Epithelial cell of esophagus (primary cell): Measurements from ENCODE around the gene TINAGL1.

ENCODE experiments used
- DNase-seq: peaks from one replicate; pipeline ENCODE4 v3.0.0; 2010; ENCODE audit warnings: low read depth
- H3K4me3 ChIP-seq: 2 replicates; pipeline ENCODE4 v1.5.1; 2011; ENCODE audit warnings: mild to moderate bottlenecking, low read length, control low read depth
- TF ChIP-seq, protein P1 (sequence below): IDR thresholded peaks from 2 replicates; pipeline ENCODE4 v1.5.1; 2011; ENCODE audit warnings: low read depth, mild to moderate bottlenecking, low read length, control low read depth, inconsistent platforms; ENCODE audit not compliant: insufficient read depth; ENCODE audit errors: missing control alignments

TINAGL1 gene

DNA sequence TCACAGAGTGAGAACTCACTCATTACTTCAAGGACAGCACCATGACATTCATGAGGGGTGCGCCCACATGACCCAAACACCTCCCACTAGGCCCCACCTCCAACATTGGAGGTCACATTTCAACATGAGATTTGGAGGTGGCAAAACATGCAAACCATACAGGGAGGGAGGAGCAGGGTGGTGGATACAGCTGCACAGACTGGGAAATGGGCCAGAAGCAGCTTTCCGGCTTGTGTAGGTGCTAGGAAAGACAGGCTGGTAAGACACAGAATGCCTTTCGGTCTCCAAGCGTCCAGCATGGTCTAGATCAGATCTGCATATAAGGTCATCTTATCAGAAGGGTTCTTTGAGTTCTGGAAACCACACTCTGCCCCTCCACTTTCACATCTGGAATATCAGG lies 35.1 kb upstream of the TINAGL1 start:
- no peak overlapping the region for H3K4me3 ChIP-seq
- TF ChIP-seq, protein P1, sequence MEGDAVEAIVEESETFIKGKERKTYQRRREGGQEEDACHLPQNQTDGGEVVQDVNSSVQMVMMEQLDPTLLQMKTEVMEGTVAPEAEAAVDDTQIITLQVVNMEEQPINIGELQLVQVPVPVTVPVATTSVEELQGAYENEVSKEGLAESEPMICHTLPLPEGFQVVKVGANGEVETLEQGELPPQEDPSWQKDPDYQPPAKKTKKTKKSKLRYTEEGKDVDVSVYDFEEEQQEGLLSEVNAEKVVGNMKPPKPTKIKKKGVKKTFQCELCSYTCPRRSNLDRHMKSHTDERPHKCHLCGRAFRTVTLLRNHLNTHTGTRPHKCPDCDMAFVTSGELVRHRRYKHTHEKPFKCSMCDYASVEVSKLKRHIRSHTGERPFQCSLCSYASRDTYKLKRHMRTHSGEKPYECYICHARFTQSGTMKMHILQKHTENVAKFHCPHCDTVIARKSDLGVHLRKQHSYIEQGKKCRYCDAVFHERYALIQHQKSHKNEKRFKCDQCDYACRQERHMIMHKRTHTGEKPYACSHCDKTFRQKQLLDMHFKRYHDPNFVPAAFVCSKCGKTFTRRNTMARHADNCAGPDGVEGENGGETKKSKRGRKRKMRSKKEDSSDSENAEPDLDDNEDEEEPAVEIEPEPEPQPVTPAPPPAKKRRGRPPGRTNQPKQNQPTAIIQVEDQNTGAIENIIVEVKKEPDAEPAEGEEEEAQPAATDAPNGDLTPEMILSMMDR, result no peak
- no peak for DNase-seq

GRCh38 chr1:31545927-31546540 lies 30.3 kb upstream of the TINAGL1 start:
- DNase-seq, result no peak
- TF ChIP-seq, protein P1, result no peak
- H3K4me3 ChIP-seq, result no peak overlapping the region

DNA sequence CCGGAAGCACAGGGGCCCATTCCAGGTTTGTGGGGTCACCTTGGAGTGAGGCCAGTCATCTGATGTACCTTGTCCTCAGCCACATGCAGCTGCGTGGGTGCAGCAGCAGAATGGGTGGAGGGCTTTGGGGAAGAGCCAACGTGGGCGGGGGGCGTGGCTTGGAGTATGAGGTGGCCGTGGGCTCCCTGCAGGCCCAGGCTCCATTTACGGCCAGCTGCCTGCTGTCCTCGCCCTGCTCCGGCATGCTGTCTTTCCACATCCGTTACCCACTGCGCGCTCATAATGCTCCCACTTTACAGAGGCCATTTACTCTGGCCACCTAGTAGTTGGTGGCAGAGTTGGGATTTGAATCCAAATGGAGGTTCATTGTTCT lies 27.8 kb upstream of the TINAGL1 start:
- no peak overlapping the region for H3K4me3 ChIP-seq
- peak; percentile 77 for DNase-seq
- TF ChIP-seq, protein P1, result no peak

DNA sequence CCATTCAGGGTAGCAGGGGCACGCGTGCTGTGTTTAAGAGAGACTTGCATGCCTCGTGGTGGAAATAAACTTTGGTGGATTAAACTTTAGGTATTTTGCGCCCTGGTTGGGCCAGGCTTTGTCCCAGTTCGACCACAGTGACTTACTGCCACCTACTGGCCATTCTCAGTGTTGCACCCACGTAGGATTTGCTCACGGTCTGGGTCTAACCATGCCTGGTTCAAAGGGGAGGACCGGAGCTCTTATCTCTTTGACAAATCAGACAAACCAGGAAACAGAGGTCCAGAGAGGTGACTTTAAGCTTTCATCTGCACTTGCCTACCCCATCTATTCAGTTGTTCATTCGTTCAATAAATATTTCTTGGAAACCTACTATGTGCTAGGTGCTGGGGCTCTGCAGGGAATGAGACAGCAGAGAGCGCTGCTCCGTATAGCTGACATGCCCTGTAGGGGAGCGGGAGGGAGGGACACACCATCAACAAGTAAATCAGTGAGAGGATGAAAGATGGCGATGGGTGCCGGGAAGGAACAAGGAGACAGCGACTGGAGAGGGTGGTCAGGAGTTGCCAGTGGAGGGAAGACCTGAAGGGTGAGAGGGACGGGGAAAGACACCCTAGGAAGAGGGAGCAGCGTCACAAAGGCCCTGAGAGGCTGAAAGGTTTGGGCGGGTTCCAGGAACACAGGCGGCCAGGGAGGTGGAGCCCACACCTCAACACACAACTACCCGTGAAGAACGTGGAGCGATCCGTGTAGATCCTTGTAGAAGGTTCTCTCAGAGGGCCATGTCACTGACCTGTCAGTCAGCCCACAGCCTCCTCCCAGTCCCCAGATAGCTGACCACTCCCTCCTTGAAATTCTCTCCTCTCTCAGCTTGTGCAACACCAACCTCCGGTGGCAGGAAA lies 27.2 kb upstream of the TINAGL1 start:
- peak; percentile 90 for DNase-seq
- H3K4me3 ChIP-seq, result peak overlapping the region; percentile 42
- TF ChIP-seq, protein P1, result peak; percentile 91

GRCh38 chr1:31549809-31550620 lies 26.3 kb upstream of the TINAGL1 start:
- TF ChIP-seq, protein P1, result no peak
- DNase-seq, result peak; percentile 53
- H3K4me3 ChIP-seq, result peak overlapping the region; percentile 42

- DNase-seq, result no peak
- TF ChIP-seq, protein P1, result no peak
- no peak overlapping the region for H3K4me3 ChIP-seq
These were observed 25.1 kb upstream of the TINAGL1 start for GRCh38 chr1:31551208-31551607.
